Esophagus muscularis mucosa (tissue), 4 donors: ENCODE data around the gene RAB11FIP3. TPM values are rescaled to one million over a fixed set of nuclear protein-coding genes. Genes with fewer than 3 reads are reported as not detected.
A peak's percentile ranks its signal among the peaks of the same experiment; 100 is the strongest.

Experiments
- DNase-seq: peaks from one replicate; pipeline ENCODE4 v3.0.0-alpha.2; 2017; ENCODE audit errors: extremely low spot score
- H3K27ac ChIP-seq, 4 donors: fragments of 200-600 bp; sonication (generic); replicated peaks in 1 of 4; 1 replicate in 3 of 4; 2 replicates in 1 of 4; pipeline ENCODE4 v1.5.1; 2016 to 2019; ENCODE audit warnings: mild to moderate bottlenecking in 1 of 4
- H3K27me3 ChIP-seq, 4 donors: fragments of 200-600 bp; sonication (generic); one replicate each; pipeline versions ENCODE4 v1.5.1 to v1.6.0; 2016 to 2019
- H3K36me3 ChIP-seq, 4 donors: fragments of 200-600 bp; sonication (generic); one replicate each; pipeline ENCODE4 v1.5.1; 2016 to 2019
- H3K4me1 ChIP-seq, 4 donors: fragments of 200-600 bp; sonication (generic); one replicate each; pipeline ENCODE4 v1.5.1; 2016 to 2019
- H3K4me3 ChIP-seq, 4 donors: fragments of 200-600 bp; sonication (generic); 1 replicate in 2 of 4; 2 replicates in 2 of 4; pipeline ENCODE4 v1.5.1; 2016 to 2019; ENCODE audit warnings: mild to moderate bottlenecking in 4 of 4, moderate library complexity in 1 of 4
- H3K9me3 ChIP-seq, 4 donors: fragments of 200-600 bp; sonication (generic); 1 replicate in 3 of 4; 2 replicates in 1 of 4; pipeline ENCODE4 v1.5.1; 2016 to 2019
- CTCF ChIP-seq, 3 experiments: fragments of 200-600 bp in 2 of 3; fragments of 450-650 bp in 1 of 3; sonication (generic) in 2 of 3; IDR thresholded peaks; one replicate each; pipeline ENCODE4 v1.5.1; 2017 to 2019; ENCODE audit warnings: antibody characterized with exemption in 3 of 3, mild to moderate bottlenecking in 2 of 3, moderate library complexity in 1 of 3
- EP300 ChIP-seq: sonication (generic); formaldehyde crosslinking; IDR thresholded peaks from one replicate; pipeline ENCODE4 v1.6.1; 2017; ENCODE audit warnings: antibody characterized with exemption
- POLR2A ChIP-seq: fragments of 450-650 bp; IDR thresholded peaks from one replicate; pipeline ENCODE4 v1.6.1; 2017; ENCODE audit warnings: antibody characterized with exemption, moderate library complexity, mild to moderate bottlenecking, low read depth
- POLR2AphosphoS5 ChIP-seq, 2 donors: sonication (generic); formaldehyde crosslinking; IDR thresholded peaks; one replicate each; pipeline ENCODE4 v1.6.1; 2017; ENCODE audit warnings: antibody characterized with exemption in 2 of 2
- WGBS: methylation state at CpG from one replicate; pipeline ENCODE4 v1.1.5; 2018; 5-methylcytosine and 5-hydroxymethylcytosine counted together
- intact Hi-C: fragments of 100-400 bp; cut with DNase I; formaldehyde crosslinking; loops from one replicate; pipeline ENCODE4 v1.15.1; 2023
- total RNA-seq, 4 donors: library from RNA; depleted of rRNA; stranded (reverse); fragments of >200 nt; gene quantifications; one replicate each; pipeline versions ENCODE4 v1.1.0 to v1.2.1, GENCODE V29; 2016

Gene RAB11FIP3
- total RNA-seq, 4 donors from 2014 or later, result 50.3 to 77.9 (median 58.8) TPM

- Histone ChIP-seq H3K9me3 (no peaks in the 10 kb centered on the region), H3K4me3 (no peak overlapping the region), H3K27ac (no peak overlapping the region), H3K4me1 (peaks cover 0 to 5% (median 0%) of the 10 kb centered on the region in 4 donors), H3K36me3 (peaks cover 0 to 12% (median 4%) of the 10 kb centered on the region in 4 donors), H3K27me3 (no peaks in the 10 kb centered on the region)
- no peak for DNase-seq
- 95% methylated on average over 10 of the region's 10 CpGs for WGBS
- no peak for TF ChIP-seq POLR2AphosphoS5 (IDR thresholded peaks at IDR 0.05)
- intact Hi-C loops, result no loop called here
Observed at GRCh38 chr16:444027-444426, 18.6 kb downstream of the RAB11FIP3 start.

- H3K9me3 ChIP-seq, result no peaks in the 10 kb centered on the region
- H3K27ac ChIP-seq, result no peak overlapping the region
- peaks cover 0 to 9% (median 2%) of the 10 kb centered on the region in 4 donors for H3K36me3 ChIP-seq
- TF ChIP-seq CTCF (IDR thresholded peaks at IDR 0.05), result no peak
- TF ChIP-seq POLR2AphosphoS5 (IDR thresholded peaks at IDR 0.05), result no peak
- no peak for TF ChIP-seq POLR2A
- no peak for TF ChIP-seq EP300
- H3K4me1 ChIP-seq, result peaks cover 0 to 10% (median 2%) of the 10 kb centered on the region in 4 donors
- 83% methylated on average over 4 of the region's 4 CpGs for WGBS
- intact Hi-C loops, result no loop called here
- no peak for DNase-seq
- H3K4me3 ChIP-seq, result no peak overlapping the region
- H3K27me3 ChIP-seq, result no peaks in the 10 kb centered on the region
Observed at GRCh38 chr16:445566-445965, 20.1 kb downstream of the RAB11FIP3 start.

- TF ChIP-seq EP300, result no peak
- no peaks in the 10 kb centered on the region for H3K36me3 ChIP-seq
- WGBS, result 83% methylated on average over 8 of the region's 8 CpGs
- H3K27ac ChIP-seq, result no peak overlapping the region
- DNase-seq, result no peak
- no peak overlapping the region for H3K4me3 ChIP-seq
- intact Hi-C loops, result no loop called here
- no peaks in the 10 kb centered on the region for H3K27me3 ChIP-seq
- H3K4me1 ChIP-seq, result peaks cover 0 to 20% (median 15%) of the 10 kb centered on the region in 4 donors
- no peaks in the 10 kb centered on the region for H3K9me3 ChIP-seq
Observed at GRCh38 chr16:450385-450784, 24.9 kb downstream of the RAB11FIP3 start.

- H3K4me1 ChIP-seq, result peaks cover 0 to 20% (median 15%) of the 10 kb centered on the region in 4 donors
- TF ChIP-seq POLR2A (no peak), POLR2AphosphoS5 (IDR thresholded peaks at IDR 0.05) (no peak), CTCF (IDR thresholded peaks at IDR 0.05) (no peak), EP300 (no peak)
- intact Hi-C loops, result no loop called here
- H3K36me3 ChIP-seq, result no peaks in the 10 kb centered on the region
- no peaks in the 10 kb centered on the region for H3K27me3 ChIP-seq
- DNase-seq, result no peak
- WGBS, result 87% methylated on average over 10 of the region's 14 CpGs
- no peak overlapping the region for H3K27ac ChIP-seq
- no peaks in the 10 kb centered on the region for H3K9me3 ChIP-seq
- H3K4me3 ChIP-seq, result no peak overlapping the region
Observed at GRCh38 chr16:450785-451512, 25.5 kb downstream of the RAB11FIP3 start.

GRCh38 chr16:454397-454940 lies 29.0 kb downstream of the RAB11FIP3 start:
- intact Hi-C loops, result no loop called here
- no peaks in the 10 kb centered on the region for H3K36me3 ChIP-seq
- no peak for DNase-seq
- WGBS, result 93% methylated on average over 13 of the region's 13 CpGs
- no peaks in the 10 kb centered on the region for H3K9me3 ChIP-seq
- H3K4me3 ChIP-seq, result no peak overlapping the region
- peak overlapping the region in 2 of 4 donors; percentile 19 to 71 for H3K27ac ChIP-seq
- TF ChIP-seq POLR2A (no peak), POLR2AphosphoS5 (IDR thresholded peaks at IDR 0.05) (no peak)
- H3K27me3 ChIP-seq, result no peaks in the 10 kb centered on the region
- peaks cover 18 to 41% (median 37%) of the 10 kb centered on the region in 4 donors for H3K4me1 ChIP-seq

- H3K36me3 ChIP-seq, result no peaks in the 10 kb centered on the region
- intact Hi-C loops, result no loop called here
- 94% methylated on average over 12 of the region's 12 CpGs for WGBS
- no peaks in the 10 kb centered on the region for H3K9me3 ChIP-seq
- H3K4me3 ChIP-seq, result no peak overlapping the region
- no peak for TF ChIP-seq POLR2A
- TF ChIP-seq POLR2AphosphoS5 (IDR thresholded peaks at IDR 0.05), result no peak
- TF ChIP-seq EP300, result no peak
- TF ChIP-seq CTCF (IDR thresholded peaks at IDR 0.05), result no peak
- H3K4me1 ChIP-seq, result peaks cover 18 to 39% (median 36%) of the 10 kb centered on the region in 4 donors
- no peak overlapping the region for H3K27ac ChIP-seq
- H3K27me3 ChIP-seq, result no peaks in the 10 kb centered on the region
- DNase-seq, result no peak
Observed at GRCh38 chr16:455453-455852, 30.0 kb downstream of the RAB11FIP3 start.
